Measurements from ENCODE around the gene MYO9B. TPM values are rescaled to one million over a fixed set of nuclear protein-coding genes. Genes with fewer than 3 reads are reported as not detected.
A peak's percentile ranks its signal among the peaks of the same experiment; 100 is the strongest.

The MYO9B gene
- total and polyA plus RNA-seq, 2 of the 13 experiments (the other 11 are each of a cell fraction or from before 2014, with no cell fraction given): 18.0 to 18.3 TPM

- no peak for TF ChIP-seq SNAPC5 (CRISPR knock-in tag; IDR thresholded peaks at IDR 0.05; ENCODE audit: borderline replicate concordance)
- no peak for TF ChIP-seq MTA3 (CRISPR knock-in tag; IDR thresholded peaks at IDR 0.05)
- peak; percentile 97 for TF ChIP-seq ZNF687 (CRISPR knock-in tag; IDR thresholded peaks at IDR 0.05)
- TF ChIP-seq SIX1 (CRISPR knock-in tag; IDR thresholded peaks at IDR 0.05; ENCODE audit: borderline replicate concordance): no peak
- TF ChIP-seq ZNF607 (CRISPR knock-in tag; IDR thresholded peaks at IDR 0.05; ENCODE audit: borderline replicate concordance): peak; percentile 20; the same call in 1 of the 2 replicates
- no peak; the same call in 1 of the 2 replicates for TF ChIP-seq ZNF292 (CRISPR knock-in tag; IDR thresholded peaks at IDR 0.05; ENCODE audit: borderline replicate concordance, low read depth)
- TF ChIP-seq ATAD3A (CRISPR knock-in tag; IDR thresholded peaks at IDR 0.05): no peak
- TF ChIP-seq PRDM15 (CRISPR knock-in tag; IDR thresholded peaks at IDR 0.05): 0 out of 2 replicates have a peak, but pooled peaks have one; percentile 23
- TF ChIP-seq BORCS8-MEF2B (CRISPR knock-in tag; IDR thresholded peaks at IDR 0.05): no peak; the same call in none of the 2 replicates
- no peak for TF ChIP-seq ZBTB26 (CRISPR knock-in tag; IDR thresholded peaks at IDR 0.05; ENCODE audit: borderline replicate concordance)
- 0 out of 2 replicates have a peak, but pooled peaks have one; percentile 29 for TF ChIP-seq KDM2A (CRISPR knock-in tag; IDR thresholded peaks at IDR 0.05; ENCODE audit: borderline replicate concordance, low read depth)
- no peak for TF ChIP-seq REXO4 (CRISPR knock-in tag; IDR thresholded peaks at IDR 0.05; ENCODE audit: borderline replicate concordance)
- no peak for TF ChIP-seq ISX (CRISPR knock-in tag; conservative IDR thresholded peaks at IDR 0.05)
- TF ChIP-seq HNF4A (CRISPR knock-in tag; IDR thresholded peaks at IDR 0.05): peak; percentile 97
- TF ChIP-seq ATF7-NPFF (CRISPR knock-in tag; IDR thresholded peaks at IDR 0.05; ENCODE audit: low read depth): no peak
- TF ChIP-seq TAF1 (CRISPR knock-in tag; IDR thresholded peaks at IDR 0.05): no peak
Observed at GRCh38 chr19:17200408-17201079, 125.0 kb downstream of the MYO9B start (continued).
